Measurements from ENCODE around the gene PCDHGB4.
"Not testable (repeated sequence)": the region's sequence is repeated elsewhere in the genome, so short reads cannot be mapped to it uniquely, and the experiment has no call there.

The PCDHGB4 gene

GRCh38 chr5:141397756-141398551 is 10.5 kb downstream of the PCDHGB4 start, which contains the start of gene PCDHGB5:
Gene PCDHGB5, plus strand, starts transcription at chr5:141397947. Its CDS starts 181 bp downstream, at chr5:141398128.
- peak in 1 of 2 donors; percentile 35 for DNase-seq (ENCODE audit: low read depth in 1 of 2, low spot score in 1 of 2)

- DNase-seq (ENCODE audit: low read depth in 1 of 2, low spot score in 1 of 2) = no peak
These were observed 11.1 kb downstream of the PCDHGB4 start for GRCh38 chr5:141398608-141399007.

- DNase-seq (ENCODE audit: low read depth in 1 of 2, low spot score in 1 of 2) = no peak
These were observed 12.2 kb downstream of the PCDHGB4 start for GRCh38 chr5:141399555-141400258.

GRCh38 chr5:141402553-141403243 is 15.2 kb downstream of the PCDHGB4 start, which contains the start of gene PCDHGA9:
Gene PCDHGA9, plus strand, starts transcription at chr5:141402778. Its CDS starts 175 bp downstream, at chr5:141402953.
- DNase-seq (ENCODE audit: low read depth in 1 of 2, low spot score in 1 of 2) = no peak

GRCh38 chr5:141403387-141403786 is 15.9 kb downstream of the PCDHGB4 start:
- no peak for DNase-seq (ENCODE audit: low read depth in 1 of 2, low spot score in 1 of 2)

GRCh38 chr5:141407790-141408505 is 20.4 kb downstream of the PCDHGB4 start, which contains the start of gene PCDHGB6:
Gene PCDHGB6, plus strand, starts transcription at chr5:141408021. Its CDS starts 182 bp downstream, at chr5:141408203.
- DNase-seq (ENCODE audit: low read depth in 1 of 2, low spot score in 1 of 2) = peak in 1 of 2 donors; percentile 30

- no peak for DNase-seq (ENCODE audit: low read depth in 1 of 2, low spot score in 1 of 2)
These were observed 22.3 kb downstream of the PCDHGB4 start for GRCh38 chr5:141409598-141410306.

GRCh38 chr5:141411575-141411974 is 24.1 kb downstream of the PCDHGB4 start:
- DNase-seq (ENCODE audit: low read depth in 1 of 2, low spot score in 1 of 2) = no peak

GRCh38 chr5:141412854-141413539 is 25.5 kb downstream of the PCDHGB4 start, which contains the start of gene PCDHGA10:
Gene PCDHGA10, plus strand, starts transcription at chr5:141412987. Its CDS starts 189 bp downstream, at chr5:141413176.
- DNase-seq (ENCODE audit: low read depth in 1 of 2, low spot score in 1 of 2) = no peak

GRCh38 chr5:141413540-141414069 is 26.1 kb downstream of the PCDHGB4 start:
- DNase-seq (ENCODE audit: low read depth in 1 of 2, low spot score in 1 of 2) = no peak

- not testable (repeated sequence) for DNase-seq (ENCODE audit: low read depth in 1 of 2, low spot score in 1 of 2)
These were observed 27.2 kb downstream of the PCDHGB4 start for GRCh38 chr5:141414548-141415274.

- DNase-seq (ENCODE audit: low read depth in 1 of 2, low spot score in 1 of 2) = not testable (repeated sequence)
These were observed 27.7 kb downstream of the PCDHGB4 start for GRCh38 chr5:141415275-141415618.

- not testable (repeated sequence) for DNase-seq (ENCODE audit: low read depth in 1 of 2, low spot score in 1 of 2)
These were observed 30.1 kb downstream of the PCDHGB4 start, which contains the start of gene PCDHGB7 for GRCh38 chr5:141417494-141418172. Gene PCDHGB7, plus strand, starts transcription at chr5:141417677. Its CDS starts 183 bp downstream, at chr5:141417860.

- no peak for DNase-seq (ENCODE audit: low read depth in 1 of 2, low spot score in 1 of 2)
These were observed 31.8 kb downstream of the PCDHGB4 start for GRCh38 chr5:141419074-141419880.

GRCh38 chr5:141420855-141421488 is 33.5 kb downstream of the PCDHGB4 start, which contains the start of gene PCDHGA11:
Gene PCDHGA11, plus strand, starts transcription at chr5:141421051. Its CDS starts 177 bp downstream, at chr5:141421228.
- DNase-seq (ENCODE audit: low read depth in 1 of 2, low spot score in 1 of 2) = no peak

GRCh38 chr5:141421489-141421855 is 34.0 kb downstream of the PCDHGB4 start:
- DNase-seq (ENCODE audit: low read depth in 1 of 2, low spot score in 1 of 2) = no peak
